HUES64 (cell line): Measurements from ENCODE around the gene F11R.
A peak's percentile ranks its signal among the peaks of the same experiment; 100 is the strongest.

ENCODE experiments used
- H3K27ac ChIP-seq: 2 replicates; pipeline ENCODE4 v1.7.0; 2013; ENCODE audit warnings: low read depth, low read length, inconsistent platforms
- H3K27me3 ChIP-seq: 2 replicates; pipeline ENCODE4 v1.6.1; 2013; ENCODE audit warnings: mild to moderate bottlenecking, low read length; ENCODE audit not compliant: insufficient read depth
- H3K36me3 ChIP-seq: 2 replicates; pipeline ENCODE4 v1.6.1; 2013; ENCODE audit warnings: mild to moderate bottlenecking, low read length; ENCODE audit not compliant: insufficient read depth
- H3K4me1 ChIP-seq: 2 replicates; pipeline ENCODE4 v1.6.1; 2013; ENCODE audit warnings: mild to moderate bottlenecking, low read length, moderate library complexity; ENCODE audit not compliant: insufficient read depth
- H3K4me3 ChIP-seq: 2 replicates; pipeline ENCODE4 v1.5.1; 2013; ENCODE audit warnings: mild to moderate bottlenecking, low read length, moderate library complexity
- H3K9ac ChIP-seq: 2 replicates; pipeline ENCODE4 v1.6.1; 2013; ENCODE audit warnings: mild to moderate bottlenecking, low read depth, low read length
- H3K9me3 ChIP-seq: 2 replicates; pipeline ENCODE4 v1.6.1; 2013; ENCODE audit warnings: low read depth, low read length; ENCODE audit not compliant: insufficient read depth
- WGBS: fragments of 150-250, 120-280 bp; methylation state at CpG from one replicate; pipeline ENCODE4 v1.1.7; 2013; ENCODE audit warnings: missing lambda C conversion rate; 5-methylcytosine and 5-hydroxymethylcytosine counted together

F11R gene

DNA sequence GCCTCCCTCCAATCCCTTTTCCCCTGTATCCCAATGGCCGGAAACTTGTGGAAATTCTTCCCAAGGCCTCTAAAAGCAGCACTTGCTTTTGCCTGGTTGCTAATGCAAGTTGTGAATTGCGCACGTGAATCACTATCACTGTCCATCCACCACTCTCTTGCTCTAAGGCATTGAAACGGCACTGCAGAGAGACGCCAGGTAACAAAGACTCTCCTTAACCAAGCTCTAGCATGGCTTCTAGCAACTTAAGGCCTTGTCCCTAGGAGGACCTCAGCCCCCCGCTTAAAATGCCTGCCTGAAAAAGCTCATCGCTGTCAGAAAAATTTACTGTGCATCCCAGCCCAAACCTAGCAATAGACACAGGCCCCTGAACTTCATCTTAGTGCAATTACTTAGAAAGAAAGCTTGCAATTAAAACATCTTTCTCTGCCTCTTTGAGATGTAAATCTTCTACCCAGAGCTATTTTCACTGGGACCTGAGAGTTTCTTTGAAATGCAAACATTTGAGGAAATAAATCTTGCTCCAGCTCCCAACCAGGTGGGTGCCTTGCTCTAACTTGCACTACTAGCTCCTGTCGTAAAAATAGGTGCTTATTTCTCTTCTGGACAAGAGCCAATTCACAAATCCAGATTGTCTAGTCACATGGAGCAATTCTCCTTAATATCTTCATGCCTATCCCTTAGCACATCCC, 33.4 kb downstream of the F11R start:
- Histone ChIP-seq H3K27me3 (no peaks in the 10 kb centered on the region), H3K9me3 (no peaks in the 10 kb centered on the region), H3K4me1 (peaks cover 24% of the 10 kb centered on the region; the same call in 1 of the 2 replicates), H3K9ac (peak overlapping the region; percentile 24), H3K27ac (peak overlapping the region; percentile 86; the same call in 1 of the 2 replicates), H3K4me3 (peak overlapping the region; percentile 19), H3K36me3 (no peaks in the 10 kb centered on the region)
- WGBS, result 29% methylated on average over 8 of the region's 8 CpGs

- Histone ChIP-seq H3K27ac (no peak overlapping the region), H3K9me3 (no peaks in the 10 kb centered on the region), H3K36me3 (no peaks in the 10 kb centered on the region), H3K9ac (no peak overlapping the region), H3K27me3 (peaks cover 13% of the 10 kb centered on the region; the same call in 1 of the 2 replicates), H3K4me1 (peaks cover 31% of the 10 kb centered on the region), H3K4me3 (no peak overlapping the region)
- 95% methylated on average over 4 of the region's 4 CpGs for WGBS
These were observed 35.2 kb downstream of the F11R start for GRCh38 chr1:160985723-160986122.

GRCh38 chr1:160981584-160982411, 39.2 kb downstream of the F11R start:
- Histone ChIP-seq H3K36me3 (no peaks in the 10 kb centered on the region), H3K4me1 (peaks cover 13% of the 10 kb centered on the region), H3K27ac (peak overlapping the region; percentile 88; the same call in 1 of the 2 replicates), H3K27me3 (peaks cover 16% of the 10 kb centered on the region; the same call in 1 of the 2 replicates), H3K9me3 (no peaks in the 10 kb centered on the region), H3K4me3 (peak overlapping the region; percentile 47), H3K9ac (peak overlapping the region; percentile 65)
- 8% methylated on average over 41 of the region's 42 CpGs for WGBS

GRCh38 chr1:160979286-160979685, 41.7 kb downstream of the F11R start:
- no peak overlapping the region for H3K9ac ChIP-seq
- H3K27me3 ChIP-seq, result peaks cover 16% of the 10 kb centered on the region; the same call in 1 of the 2 replicates
- H3K36me3 ChIP-seq, result no peaks in the 10 kb centered on the region
- H3K4me1 ChIP-seq, result peaks cover 9% of the 10 kb centered on the region
- WGBS, result 96% methylated on average over 2 of the region's 2 CpGs
- no peak overlapping the region for H3K4me3 ChIP-seq
- no peak overlapping the region for H3K27ac ChIP-seq
- H3K9me3 ChIP-seq, result no peaks in the 10 kb centered on the region

DNA sequence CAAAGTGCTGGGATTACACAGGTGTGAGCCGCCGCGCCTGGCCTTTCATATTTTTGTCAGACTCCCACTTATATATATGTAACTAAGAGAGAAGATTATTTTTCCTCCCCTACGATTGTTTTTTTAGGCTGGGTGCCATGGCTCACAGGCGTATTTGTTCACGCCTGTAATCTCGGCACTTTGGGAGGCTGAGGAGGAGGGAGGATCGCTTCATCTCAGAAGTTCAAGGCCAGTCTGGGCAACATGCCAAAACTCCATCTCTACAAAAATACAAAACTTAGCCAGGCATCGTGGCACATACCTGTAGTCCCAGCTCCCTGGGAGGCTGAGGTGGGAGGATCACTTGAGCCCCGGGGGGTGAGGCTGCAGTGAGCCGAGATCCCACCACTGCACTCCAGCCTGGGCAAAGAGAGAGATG, 42.4 kb downstream of the F11R start:
- WGBS, result 91% methylated on average over 7 of the region's 11 CpGs
- H3K9ac ChIP-seq, result no peak overlapping the region

GRCh38 chr1:160975026-160975425, 45.9 kb downstream of the F11R start:
- Histone ChIP-seq H3K27me3 (no peaks in the 10 kb centered on the region), H3K4me1 (peaks cover 19% of the 10 kb centered on the region), H3K9ac (no peak overlapping the region), H3K4me3 (no peak overlapping the region), H3K36me3 (no peaks in the 10 kb centered on the region), H3K9me3 (no peaks in the 10 kb centered on the region), H3K27ac (no peak overlapping the region)
- WGBS, result 87% methylated on average over 1 of the region's 2 CpGs

More for the DNA sequence above, 42.4 kb downstream of the F11R start:
- Histone ChIP-seq H3K36me3 (no peaks in the 10 kb centered on the region), H3K4me1 (peaks cover 9% of the 10 kb centered on the region), H3K4me3 (no peak overlapping the region), H3K27ac (no peak overlapping the region), H3K9me3 (no peaks in the 10 kb centered on the region), H3K27me3 (peaks cover 16% of the 10 kb centered on the region; the same call in 1 of the 2 replicates)

GRCh38 chr1:160973491-160973890, 47.5 kb downstream of the F11R start:
- 80% methylated on average over 4 of the region's 4 CpGs for WGBS
- no peaks in the 10 kb centered on the region for H3K36me3 ChIP-seq
- H3K27me3 ChIP-seq, result no peaks in the 10 kb centered on the region
- peaks cover 19% of the 10 kb centered on the region for H3K4me1 ChIP-seq
- no peak overlapping the region for H3K9ac ChIP-seq
- no peak overlapping the region for H3K27ac ChIP-seq
- H3K4me3 ChIP-seq, result no peak overlapping the region
- no peaks in the 10 kb centered on the region for H3K9me3 ChIP-seq

GRCh38 chr1:160972939-160973338, 48.0 kb downstream of the F11R start:
- no peak overlapping the region for H3K9ac ChIP-seq
- peaks cover 19% of the 10 kb centered on the region for H3K4me1 ChIP-seq
- no peak overlapping the region for H3K27ac ChIP-seq
- WGBS, result 59% methylated on average over 3 of the region's 3 CpGs
- no peaks in the 10 kb centered on the region for H3K9me3 ChIP-seq
- no peak overlapping the region for H3K4me3 ChIP-seq
- H3K27me3 ChIP-seq, result no peaks in the 10 kb centered on the region
- no peaks in the 10 kb centered on the region for H3K36me3 ChIP-seq

- H3K27ac ChIP-seq, result peak overlapping the region; percentile 4; the same call in 1 of the 2 replicates
These were observed 49.3 kb downstream of the F11R start for GRCh38 chr1:160971618-160972056.

DNA sequence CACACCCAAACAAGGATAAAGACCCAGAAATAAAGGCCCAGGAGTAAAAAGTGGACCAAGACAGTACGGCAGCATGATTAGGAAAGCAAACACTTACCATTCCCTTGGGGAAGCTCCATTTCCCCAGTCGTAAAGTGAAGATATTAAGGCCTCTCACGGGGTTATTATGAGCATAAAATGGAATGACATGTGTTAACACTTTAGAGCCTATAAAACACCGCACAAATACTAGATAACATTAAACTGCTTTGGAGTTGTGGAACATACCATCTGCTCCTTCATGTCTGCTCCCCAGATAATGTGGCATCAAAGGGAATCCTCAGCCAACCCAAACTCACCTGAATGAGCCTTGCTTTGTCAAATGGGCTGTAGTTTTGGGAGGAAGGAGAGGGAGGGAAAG, 57.4 kb downstream of the F11R start:
- WGBS, result 50% methylated on average over 2 of the region's 4 CpGs
- no peak overlapping the region for H3K4me3 ChIP-seq
- no peaks in the 10 kb centered on the region for H3K27me3 ChIP-seq
- no peak overlapping the region for H3K9ac ChIP-seq
- no peaks in the 10 kb centered on the region for H3K36me3 ChIP-seq
- H3K4me1 ChIP-seq, result peaks cover 10% of the 10 kb centered on the region; the same call in 1 of the 2 replicates
- H3K9me3 ChIP-seq, result no peaks in the 10 kb centered on the region
- H3K27ac ChIP-seq, result no peak overlapping the region

More at GRCh38 chr1:160971618-160972056, 49.3 kb downstream of the F11R start:
- H3K4me3 ChIP-seq, result 0 out of 2 replicates have a peak overlapping the region, but pooled peaks have one; percentile 9
- WGBS, result 19% methylated on average over 6 of the region's 6 CpGs
- H3K4me1 ChIP-seq, result peaks cover 19% of the 10 kb centered on the region
- H3K36me3 ChIP-seq, result no peaks in the 10 kb centered on the region
- H3K27me3 ChIP-seq, result no peaks in the 10 kb centered on the region
- no peaks in the 10 kb centered on the region for H3K9me3 ChIP-seq
- H3K9ac ChIP-seq, result no peak overlapping the region

GRCh38 chr1:160961419-160961818, 59.5 kb downstream of the F11R start:
- no peaks in the 10 kb centered on the region for H3K27me3 ChIP-seq
- 34% methylated on average over 1 of the region's 1 CpG for WGBS
- no peak overlapping the region for H3K9ac ChIP-seq
- peaks cover 10% of the 10 kb centered on the region; the same call in 1 of the 2 replicates for H3K4me1 ChIP-seq
- H3K9me3 ChIP-seq, result no peaks in the 10 kb centered on the region
- H3K4me3 ChIP-seq, result no peak overlapping the region
- H3K27ac ChIP-seq, result no peak overlapping the region
- H3K36me3 ChIP-seq, result no peaks in the 10 kb centered on the region
